ENCODE data around the gene STRAP. TPM values are rescaled to one million over a fixed set of nuclear protein-coding genes. Genes with fewer than 3 reads are reported as not detected.
"Not testable (repeated sequence)": the region's sequence is repeated elsewhere in the genome, so short reads cannot be mapped to it uniquely, and the experiment has no call there.

STRAP gene
- total RNA-seq, 2 donors from 2014 or later = 98.1 to 108 TPM

DNA sequence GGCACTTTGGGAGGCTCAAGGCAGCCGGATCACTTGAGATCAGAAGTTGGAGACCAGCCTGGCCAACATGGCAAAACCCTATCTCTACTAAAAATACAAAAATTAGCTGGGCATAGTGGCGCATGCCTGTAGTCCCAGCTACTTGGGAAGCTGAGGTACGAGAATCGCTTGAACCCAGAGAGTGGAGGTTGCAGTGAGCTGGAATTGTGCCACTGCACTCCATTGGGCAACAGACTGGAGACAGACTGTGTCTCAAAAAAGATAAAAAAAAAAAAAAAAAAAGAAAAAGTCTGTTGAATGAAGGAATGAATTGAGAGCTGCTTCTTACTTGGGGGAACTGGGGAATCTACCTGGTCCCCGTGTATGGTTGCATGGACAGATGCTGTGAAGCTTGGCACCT lies 31.9 kb downstream of the STRAP start:
- ATAC-seq; H3K27ac Mint-ChIP-seq; H3K27me3 Mint-ChIP-seq; H3K4me3 Mint-ChIP-seq; H3K36me3 Mint-ChIP-seq (ENCODE audit: low read depth); H3K9me3 ChIP-seq (ENCODE audit: control insufficient read depth, low read length, poor library complexity, severe bottlenecking); DNase-seq: not testable (repeated sequence)
- peaks cover 13% of the 10 kb centered on the region for H3K4me1 Mint-ChIP-seq

DNA sequence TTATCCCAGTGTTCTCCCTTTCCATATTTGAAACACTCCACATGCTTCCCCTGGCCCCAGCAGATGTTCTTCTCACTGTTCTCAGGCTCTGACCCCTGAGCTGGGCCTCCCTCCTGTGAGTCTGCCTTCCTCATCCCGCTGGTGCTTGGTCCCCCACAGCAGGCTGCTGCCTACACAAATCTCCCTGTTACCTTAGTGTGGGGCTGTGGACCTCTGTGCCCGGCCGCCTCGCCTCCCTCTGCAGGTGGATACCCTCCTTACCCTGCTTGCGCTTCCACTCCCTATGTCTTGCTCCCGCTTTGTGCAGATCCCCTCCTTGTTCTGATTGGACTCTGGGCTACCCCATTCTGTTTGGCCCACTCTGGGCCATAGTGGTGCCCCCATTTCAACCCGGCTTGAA lies 35.9 kb downstream of the STRAP start:
- H3K4me3 Mint-ChIP-seq = no peak overlapping the region
- peaks cover 11% of the 10 kb centered on the region for H3K4me1 Mint-ChIP-seq
- H3K27ac Mint-ChIP-seq = no peak overlapping the region
- no peaks in the 10 kb centered on the region for H3K27me3 Mint-ChIP-seq
- DNase-seq (no peak), ATAC-seq (no peak)
- H3K36me3 Mint-ChIP-seq (ENCODE audit: low read depth) = peaks cover 3% of the 10 kb centered on the region
- no peaks in the 10 kb centered on the region for H3K9me3 ChIP-seq (ENCODE audit: control insufficient read depth, low read length, poor library complexity, severe bottlenecking)

DNA sequence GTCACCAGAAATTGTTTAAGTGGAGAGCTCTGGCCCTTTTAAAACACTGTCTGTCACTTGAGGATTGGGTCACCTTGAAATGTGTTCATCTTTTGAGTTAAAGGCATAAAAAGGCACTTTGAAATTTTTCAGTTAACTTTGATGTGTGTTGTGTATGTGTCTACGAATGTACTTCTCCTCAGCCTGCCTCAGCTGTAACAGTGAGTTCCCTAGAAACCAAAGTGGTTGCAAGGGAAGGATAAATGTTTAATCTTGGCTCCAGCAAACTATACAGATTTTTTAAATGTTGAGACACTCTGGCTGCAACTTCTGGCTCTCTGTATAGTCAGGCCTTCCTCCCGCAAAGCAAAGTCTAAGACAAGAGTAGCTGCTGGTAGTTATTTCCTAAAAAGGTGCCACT lies 37.2 kb downstream of the STRAP start:
- H3K36me3 Mint-ChIP-seq (ENCODE audit: low read depth) = peaks cover 3% of the 10 kb centered on the region
- DNase-seq = no peak
- no peaks in the 10 kb centered on the region for H3K9me3 ChIP-seq (ENCODE audit: control insufficient read depth, low read length, poor library complexity, severe bottlenecking)
- no peak overlapping the region for H3K4me3 Mint-ChIP-seq
- no peaks in the 10 kb centered on the region for H3K27me3 Mint-ChIP-seq
- H3K27ac Mint-ChIP-seq = no peak overlapping the region
- H3K4me1 Mint-ChIP-seq = peaks cover 14% of the 10 kb centered on the region
- ATAC-seq = no peak

DNA sequence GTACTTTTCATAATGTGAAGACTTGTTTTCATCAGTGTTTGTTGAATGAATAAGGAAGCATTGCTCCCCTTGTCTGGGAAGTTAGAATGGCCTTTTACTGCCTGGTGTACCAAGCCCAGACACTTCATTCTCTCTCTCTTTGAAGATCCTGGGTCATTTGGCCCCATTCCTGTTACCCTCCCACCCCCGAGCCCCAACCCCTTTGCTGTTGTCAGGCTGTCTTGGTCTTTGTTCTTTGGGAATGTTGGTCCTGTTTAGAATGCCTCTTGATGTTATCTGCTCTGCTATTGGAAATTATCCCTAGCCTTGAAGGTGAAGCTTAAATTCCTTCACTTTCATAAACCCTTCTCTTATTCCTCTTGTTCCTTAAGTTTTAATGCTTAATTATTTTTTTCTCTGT lies 42.8 kb downstream of the STRAP start:
- no peak for ATAC-seq

DNA sequence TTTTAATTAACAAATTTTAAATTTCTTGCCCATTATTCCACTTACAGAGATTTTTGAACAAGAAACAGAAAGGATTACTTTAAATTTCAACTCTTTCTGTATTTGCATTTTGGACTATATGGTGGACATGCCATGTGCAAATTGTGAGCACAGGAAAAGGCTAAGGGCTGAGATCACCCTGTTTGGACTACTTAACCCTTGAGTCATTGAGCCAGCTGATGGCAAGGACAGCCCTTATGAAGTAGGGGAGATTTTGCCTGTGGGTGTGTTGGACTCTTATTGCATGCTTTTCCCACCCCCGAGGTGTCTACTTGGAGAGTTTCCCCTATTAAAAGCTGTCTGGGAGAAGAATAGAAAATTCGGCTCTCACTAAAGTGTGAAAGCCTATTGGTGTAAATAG lies 46.2 kb downstream of the STRAP start:
- Mint-ChIP-seq H3K36me3 (ENCODE audit: low read depth) (no peaks in the 10 kb centered on the region), H3K4me3 (no peak overlapping the region), H3K27ac (no peak overlapping the region), H3K27me3 (no peaks in the 10 kb centered on the region), H3K4me1 (peaks cover 10% of the 10 kb centered on the region)
- ATAC-seq (no peak), DNase-seq (no peak)
- H3K9me3 ChIP-seq (ENCODE audit: control insufficient read depth, low read length, poor library complexity, severe bottlenecking) = no peaks in the 10 kb centered on the region

More for the DNA sequence above, 42.8 kb downstream of the STRAP start:
- no peaks in the 10 kb centered on the region for H3K36me3 Mint-ChIP-seq (ENCODE audit: low read depth)
- H3K27me3 Mint-ChIP-seq = no peaks in the 10 kb centered on the region
- H3K9me3 ChIP-seq (ENCODE audit: control insufficient read depth, low read length, poor library complexity, severe bottlenecking) = no peaks in the 10 kb centered on the region
- H3K4me3 Mint-ChIP-seq = no peak overlapping the region
- H3K27ac Mint-ChIP-seq = no peak overlapping the region
- no peak for DNase-seq
- H3K4me1 Mint-ChIP-seq = peaks cover 14% of the 10 kb centered on the region

DNA sequence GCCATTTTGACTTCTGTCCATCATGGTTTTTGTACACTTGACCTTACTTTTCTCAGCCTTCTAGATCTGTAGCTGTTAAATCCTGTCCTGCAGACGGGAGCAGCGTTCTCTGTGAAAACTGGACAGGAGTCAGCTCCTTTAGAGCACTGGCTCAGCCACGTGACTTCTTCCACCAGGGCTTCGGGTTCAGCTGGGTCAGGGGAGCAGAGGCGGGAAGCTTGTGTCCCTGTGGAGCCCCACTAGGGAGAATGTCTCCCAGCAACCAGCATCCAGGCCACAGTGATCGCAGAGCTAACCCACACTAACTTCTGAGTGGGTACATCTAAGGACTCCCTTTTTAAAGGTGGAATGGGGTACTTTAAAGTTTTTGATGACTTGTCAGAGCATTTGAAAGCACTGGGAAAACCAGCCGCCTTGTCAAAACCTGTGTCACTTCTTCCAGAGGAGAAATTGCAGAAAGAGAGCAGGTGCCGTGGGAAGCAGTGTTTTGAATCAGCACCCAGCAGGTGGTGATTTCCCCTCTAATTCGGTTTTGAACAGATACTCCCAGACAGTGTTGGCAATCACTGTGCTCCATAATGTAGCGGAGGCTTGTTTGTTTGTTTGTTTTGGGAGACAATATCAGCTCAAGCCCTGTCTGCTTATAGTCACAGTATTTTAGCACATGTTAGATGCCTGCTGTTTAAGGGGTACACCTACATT lies 46.8 kb downstream of the STRAP start:
- H3K4me3 Mint-ChIP-seq = no peak overlapping the region
- no peaks in the 10 kb centered on the region for H3K27me3 Mint-ChIP-seq
- no peaks in the 10 kb centered on the region for H3K9me3 ChIP-seq (ENCODE audit: control insufficient read depth, low read length, poor library complexity, severe bottlenecking)
- H3K27ac Mint-ChIP-seq = no peak overlapping the region
- peaks cover 8% of the 10 kb centered on the region for H3K4me1 Mint-ChIP-seq
- H3K36me3 Mint-ChIP-seq (ENCODE audit: low read depth) = no peaks in the 10 kb centered on the region
- ATAC-seq (no peak), DNase-seq (no peak)

DNA sequence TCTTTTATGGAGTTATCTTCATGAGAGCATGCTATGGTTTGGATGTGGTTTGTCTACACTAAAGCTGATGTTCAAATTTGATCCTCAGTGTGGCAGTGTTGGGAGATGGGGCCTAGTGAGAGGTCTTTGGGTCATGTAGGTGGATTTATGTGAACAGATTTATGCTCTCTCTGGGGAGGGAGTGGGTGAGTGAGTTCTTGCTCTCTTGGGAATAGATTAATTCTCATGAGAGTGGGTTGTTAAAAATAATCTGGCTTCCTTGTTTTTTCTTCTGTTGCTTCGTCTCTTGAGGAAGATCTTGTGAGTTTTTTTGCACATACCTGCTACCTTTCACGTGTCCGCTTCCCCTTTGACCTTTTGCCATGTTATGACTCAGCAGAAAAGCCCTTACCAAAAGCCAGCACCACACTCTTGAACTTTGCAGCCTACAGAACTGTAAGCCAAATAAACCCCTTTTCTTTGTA lies 49.4 kb downstream of the STRAP start:
- H3K27ac Mint-ChIP-seq = no peak overlapping the region
- no peaks in the 10 kb centered on the region for H3K27me3 Mint-ChIP-seq
- H3K4me1 Mint-ChIP-seq = peaks cover 8% of the 10 kb centered on the region
- no peak overlapping the region for H3K4me3 Mint-ChIP-seq
- no peak for DNase-seq
- H3K36me3 Mint-ChIP-seq (ENCODE audit: low read depth) = no peaks in the 10 kb centered on the region
- no peaks in the 10 kb centered on the region for H3K9me3 ChIP-seq (ENCODE audit: control insufficient read depth, low read length, poor library complexity, severe bottlenecking)
- ATAC-seq = peak; percentile 33

DNA sequence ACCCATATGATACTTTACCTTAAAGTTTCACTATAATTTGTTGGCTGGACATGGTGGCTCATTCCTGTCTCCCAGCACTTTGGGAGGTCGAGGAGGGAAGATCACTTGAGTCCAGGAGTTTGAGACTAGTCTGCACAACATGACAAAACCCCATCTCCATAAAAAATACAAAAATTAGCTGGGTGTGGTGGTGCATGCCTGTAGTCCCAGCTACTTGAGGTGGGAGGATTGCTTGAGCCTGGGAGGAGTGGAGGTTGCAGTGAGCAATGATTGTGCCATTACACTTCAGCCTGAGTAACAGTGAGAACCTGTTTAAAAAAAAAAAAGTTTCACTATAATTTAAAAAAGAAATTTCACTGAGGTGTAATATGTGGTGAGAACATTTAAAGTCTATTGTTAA lies 50.1 kb downstream of the STRAP start:
- Mint-ChIP-seq H3K27ac (no peak overlapping the region), H3K4me3 (no peak overlapping the region), H3K27me3 (no peaks in the 10 kb centered on the region), H3K4me1 (peaks cover 9% of the 10 kb centered on the region), H3K36me3 (ENCODE audit: low read depth) (no peaks in the 10 kb centered on the region)
- ATAC-seq (no peak), DNase-seq (no peak)
- no peaks in the 10 kb centered on the region for H3K9me3 ChIP-seq (ENCODE audit: control insufficient read depth, low read length, poor library complexity, severe bottlenecking)

DNA sequence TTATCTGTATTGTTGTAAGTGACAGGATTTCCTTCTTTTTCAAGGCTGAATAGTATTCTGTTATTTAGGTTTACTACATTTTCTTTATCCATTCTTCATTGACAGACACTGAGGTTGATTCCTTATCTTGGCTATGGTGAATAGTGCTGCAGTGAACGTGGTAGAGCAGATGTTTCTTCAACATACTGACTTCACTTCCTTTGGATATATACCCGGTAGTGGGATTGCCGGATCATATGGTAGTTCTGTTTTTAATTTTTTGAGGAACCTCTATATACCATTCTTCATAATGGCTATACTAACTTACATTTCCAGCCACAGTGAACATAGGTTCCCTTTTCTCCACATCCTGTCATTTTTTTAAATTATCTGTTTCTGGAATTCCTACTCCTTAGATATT lies 50.8 kb downstream of the STRAP start:
- Mint-ChIP-seq H3K36me3 (ENCODE audit: low read depth) (no peaks in the 10 kb centered on the region), H3K4me1 (peaks cover 13% of the 10 kb centered on the region), H3K4me3 (no peak overlapping the region), H3K27me3 (no peaks in the 10 kb centered on the region), H3K27ac (peak overlapping the region; percentile 16)
- DNase-seq (no peak), ATAC-seq (no peak)
- H3K9me3 ChIP-seq (ENCODE audit: control insufficient read depth, low read length, poor library complexity, severe bottlenecking) = no peaks in the 10 kb centered on the region

DNA sequence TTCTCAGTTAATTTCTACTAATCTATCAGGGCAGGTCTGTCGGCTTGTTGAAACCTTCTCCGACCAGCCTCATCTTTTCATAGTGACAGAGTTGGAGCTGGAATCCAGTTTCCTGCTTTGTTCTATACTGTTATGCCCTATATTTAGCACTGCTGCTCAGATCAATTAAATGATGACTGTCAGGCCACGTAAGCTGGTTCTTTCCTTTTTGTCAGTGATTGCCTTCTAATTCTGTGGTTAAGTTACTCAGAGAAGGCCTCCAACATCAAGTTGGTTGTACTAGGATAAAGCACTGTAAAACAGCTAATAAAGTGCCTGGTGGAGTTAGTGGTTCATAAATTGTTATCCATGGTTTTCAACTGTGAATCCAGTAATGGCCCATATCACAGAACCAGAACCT lies 51.6 kb downstream of the STRAP start:
- H3K9me3 ChIP-seq (ENCODE audit: control insufficient read depth, low read length, poor library complexity, severe bottlenecking) = no peaks in the 10 kb centered on the region
- DNase-seq = no peak
- no peaks in the 10 kb centered on the region for H3K36me3 Mint-ChIP-seq (ENCODE audit: low read depth)

DNA sequence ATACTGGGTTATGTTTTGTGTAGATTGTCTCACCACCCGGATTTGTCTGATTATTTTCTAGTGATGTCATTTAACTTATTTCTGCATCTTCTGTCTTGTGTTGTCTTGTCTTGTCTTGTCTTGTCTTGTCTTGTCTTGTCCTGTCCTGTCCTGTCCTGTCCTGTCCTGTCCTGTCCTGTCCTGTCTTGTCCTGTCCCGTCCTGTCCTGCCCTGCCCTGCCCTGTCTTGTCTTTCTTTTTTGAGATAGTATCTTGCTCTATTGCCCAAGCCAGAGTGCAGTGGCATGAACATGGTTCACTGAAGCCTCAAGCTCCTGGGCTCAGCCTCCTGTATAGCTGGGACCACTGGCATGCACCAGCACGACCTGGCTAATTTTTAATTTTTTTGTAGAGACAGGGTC lies 54.6 kb downstream of the STRAP start:
- ATAC-seq = no peak
- H3K9me3 ChIP-seq (ENCODE audit: control insufficient read depth, low read length, poor library complexity, severe bottlenecking) = no peaks in the 10 kb centered on the region
- no peak for DNase-seq
- Mint-ChIP-seq H3K4me1 (peaks cover 8% of the 10 kb centered on the region), H3K36me3 (ENCODE audit: low read depth) (peaks cover 4% of the 10 kb centered on the region), H3K27me3 (no peaks in the 10 kb centered on the region), H3K4me3 (no peak overlapping the region), H3K27ac (no peak overlapping the region)

More for the DNA sequence above, 51.6 kb downstream of the STRAP start:
- H3K27ac Mint-ChIP-seq = peak overlapping the region; percentile 16
- H3K27me3 Mint-ChIP-seq = no peaks in the 10 kb centered on the region
- peaks cover 12% of the 10 kb centered on the region for H3K4me1 Mint-ChIP-seq
- H3K4me3 Mint-ChIP-seq = no peak overlapping the region
- no peak for ATAC-seq

DNA sequence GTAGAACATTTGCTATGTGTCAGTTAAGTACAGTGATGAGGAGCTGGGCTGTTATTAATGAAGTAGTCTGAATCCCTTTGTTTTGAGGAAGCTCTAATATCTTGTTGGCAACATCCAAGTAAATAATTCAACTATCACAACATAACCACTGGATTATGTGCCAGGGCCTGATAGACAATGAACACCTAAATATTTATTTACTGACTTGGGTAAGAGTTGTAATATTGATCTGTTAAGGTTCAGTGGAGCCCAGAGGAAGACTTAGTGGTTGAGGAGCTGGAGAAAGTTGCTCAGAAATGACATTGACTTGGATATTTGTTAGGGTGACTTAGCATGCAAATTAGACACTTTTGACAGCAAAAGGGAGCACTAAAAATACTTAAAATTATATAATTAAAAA lies 55.7 kb downstream of the STRAP start:
- Mint-ChIP-seq H3K36me3 (ENCODE audit: low read depth) (peaks cover 4% of the 10 kb centered on the region), H3K4me3 (no peak overlapping the region), H3K27me3 (no peaks in the 10 kb centered on the region), H3K27ac (no peak overlapping the region), H3K4me1 (peaks cover 8% of the 10 kb centered on the region)
- no peaks in the 10 kb centered on the region for H3K9me3 ChIP-seq (ENCODE audit: control insufficient read depth, low read length, poor library complexity, severe bottlenecking)
- DNase-seq (no peak), ATAC-seq (no peak)

DNA sequence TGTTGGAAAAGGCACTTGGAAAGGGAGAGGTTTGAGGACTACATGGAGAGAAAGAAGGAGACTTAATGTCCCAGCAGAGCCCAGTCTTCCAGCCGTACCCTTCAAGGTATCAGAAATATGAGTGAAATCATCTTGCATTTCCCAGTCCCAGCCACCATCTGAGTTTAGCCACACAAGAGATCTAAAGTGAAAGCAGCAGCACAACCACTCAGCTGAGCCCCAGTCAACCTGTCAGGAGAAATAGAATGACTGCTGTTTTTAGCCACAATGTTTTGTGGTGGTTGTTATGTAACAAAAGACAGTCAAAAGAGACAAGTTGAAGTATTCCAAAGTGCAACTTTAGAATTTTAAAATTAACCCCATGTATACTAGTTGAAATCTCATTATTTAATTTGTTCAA lies 56.9 kb downstream of the STRAP start:
- ATAC-seq = no peak
- peaks cover 4% of the 10 kb centered on the region for H3K36me3 Mint-ChIP-seq (ENCODE audit: low read depth)
- no peak for DNase-seq
- H3K4me1 Mint-ChIP-seq = peaks cover 8% of the 10 kb centered on the region
- no peak overlapping the region for H3K27ac Mint-ChIP-seq
- H3K27me3 Mint-ChIP-seq = no peaks in the 10 kb centered on the region
- H3K4me3 Mint-ChIP-seq = no peak overlapping the region
- no peaks in the 10 kb centered on the region for H3K9me3 ChIP-seq (ENCODE audit: control insufficient read depth, low read length, poor library complexity, severe bottlenecking)

DNA sequence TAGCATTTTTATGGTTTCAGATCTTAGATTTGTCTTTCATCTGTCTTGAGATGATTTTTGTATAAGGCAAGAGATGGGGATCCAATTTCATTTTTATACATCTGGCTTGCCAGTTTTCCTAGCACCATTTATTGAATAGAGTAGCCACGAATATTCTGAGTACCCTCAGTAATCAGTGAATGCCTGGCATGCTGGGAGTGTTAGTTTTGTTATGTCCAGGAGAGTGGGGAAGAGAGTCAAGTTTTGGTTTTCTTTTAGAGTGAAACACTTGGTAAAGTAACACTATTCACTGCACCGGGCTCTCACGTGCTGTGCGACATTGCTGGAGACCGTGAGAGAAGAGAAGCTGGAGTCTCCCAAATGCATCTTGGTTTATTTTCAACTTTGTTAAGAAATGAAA lies 60.3 kb downstream of the STRAP start:
- DNase-seq (no peak), ATAC-seq (no peak)
- Mint-ChIP-seq H3K36me3 (ENCODE audit: low read depth) (peaks cover 4% of the 10 kb centered on the region), H3K27ac (no peak overlapping the region), H3K27me3 (no peaks in the 10 kb centered on the region), H3K4me3 (no peak overlapping the region), H3K4me1 (peaks cover 5% of the 10 kb centered on the region)
- H3K9me3 ChIP-seq (ENCODE audit: control insufficient read depth, low read length, poor library complexity, severe bottlenecking) = no peaks in the 10 kb centered on the region
